ENCODE data around the gene ECPAS. TPM values are rescaled to one million over a fixed set of nuclear protein-coding genes. Genes with fewer than 3 reads are reported as not detected.

Gene ECPAS
- total and polyA plus RNA-seq, 2 donors (not counting 1 experiment from before 2014, with no cell fraction given): 12.9 to 69.5 TPM

- intact Hi-C loops (cut with micrococcal nuclease): no loop called here
- DNase-seq (no peak), ATAC-seq (ENCODE audit: low read depth) (no peak)
- H3K79me2 ChIP-seq (ENCODE audit: control insufficient read depth, insufficient read depth, low read length): no peaks in the 10 kb centered on the region
- POLR2A ChIA-PET: no interaction called here
- H3K9me3 Mint-ChIP-seq (ENCODE audit: insufficient read depth): peaks cover 17% of the 10 kb centered on the region
- H3K27me3 ChIP-seq (replicated peaks in 1 of 4; ENCODE audit: control extremely low read depth in 1 of 4, control insufficient read depth in 3 of 4, insufficient read depth in 4 of 4, low read length in 3 of 4): no peaks in the 10 kb centered on the region
- H3K4me2 ChIP-seq (replicated peaks; ENCODE audit: low read depth, low read length, poor library complexity, severe bottlenecking): no peak overlapping the region
- H3K4me3 Mint-ChIP-seq: no peak overlapping the region
- TF ChIP-seq CTCF (IDR thresholded peaks at IDR 0.05): no peak
- TF ChIP-seq EZH2 (IDR thresholded peaks at IDR 0.05; ENCODE audit: borderline replicate concordance, insufficient read depth, low read depth, low read length, poor library complexity, severe bottlenecking): no peak
- H3K9ac ChIP-seq (ENCODE audit: low read length): no peak overlapping the region
- no peak overlapping the region for H3K27ac Mint-ChIP-seq
- no peaks in the 10 kb centered on the region for H3K4me1 Mint-ChIP-seq
- no peak overlapping the region for H3K27ac ChIP-seq (ENCODE audit: low read length in 2 of 2)
- peaks cover 11 to 25% (median 21%) of the 10 kb centered on the region in 3 donors for H3K9me3 ChIP-seq (ENCODE audit: control extremely low read depth in 1 of 3, control insufficient read depth in 2 of 3, insufficient read depth in 1 of 3, low read length in 2 of 3)
- H2AFZ ChIP-seq (ENCODE audit: insufficient read depth, low read depth, low read length, poor library complexity, severe bottlenecking): no peak overlapping the region
- no peaks in the 10 kb centered on the region for H4K20me1 ChIP-seq (ENCODE audit: control insufficient read depth, insufficient read depth, low read length, poor library complexity, severe bottlenecking)
- H3K27me3 Mint-ChIP-seq: no peaks in the 10 kb centered on the region
- peaks cover 7 to 28% of the 10 kb centered on the region in 2 experiments for H3K36me3 ChIP-seq (replicated peaks in 1 of 2; ENCODE audit: control extremely low read depth in 1 of 2, control insufficient read depth in 1 of 2, extremely low read depth in 1 of 2, insufficient read depth in 2 of 2, low read length in 1 of 2)
- no peaks in the 10 kb centered on the region for H3K4me1 ChIP-seq (ENCODE audit: control insufficient read depth in 2 of 2, insufficient read depth in 2 of 2, low read length in 2 of 2)
- no peak overlapping the region for H3K4me3 ChIP-seq (ENCODE audit: control extremely low read depth in 1 of 5, extremely low read depth in 1 of 5, insufficient read depth in 1 of 5, low read depth in 2 of 5, low read length in 4 of 5)
- CTCF ChIA-PET: interaction anchor here (0.7 kb wide), 1 partner anchor 221 kb away, joined by 3 read pairs; no protein-coding TSS in a partner anchor
These were observed 83.7 kb downstream of the ECPAS start for GRCh38 chr9:111400564-111400898.

- no peak for TF ChIP-seq CTCF (IDR thresholded peaks at IDR 0.05)
- Mint-ChIP-seq H3K27me3 (no peaks in the 10 kb centered on the region), H3K4me1 (no peaks in the 10 kb centered on the region), H3K27ac (no peak overlapping the region), H3K9me3 (ENCODE audit: insufficient read depth) (peaks cover 12% of the 10 kb centered on the region), H3K4me3 (no peak overlapping the region)
- ChIA-PET POLR2A (no interaction called here), CTCF (interaction anchor here (0.7 kb wide), 1 partner anchor 222 kb away, joined by 3 read pairs; no protein-coding TSS in a partner anchor)
- no peak overlapping the region for H3K9ac ChIP-seq (ENCODE audit: low read length)
- H4K20me1 ChIP-seq (ENCODE audit: control insufficient read depth, insufficient read depth, low read length, poor library complexity, severe bottlenecking): no peaks in the 10 kb centered on the region
- peaks cover 7 to 34% of the 10 kb centered on the region in 2 experiments for H3K36me3 ChIP-seq (replicated peaks in 1 of 2; ENCODE audit: control extremely low read depth in 1 of 2, control insufficient read depth in 1 of 2, extremely low read depth in 1 of 2, insufficient read depth in 2 of 2, low read length in 1 of 2)
- intact Hi-C loops (cut with micrococcal nuclease): no loop called here
- no peak overlapping the region for H3K27ac ChIP-seq (ENCODE audit: low read length in 2 of 2)
- no peak overlapping the region for H3K4me2 ChIP-seq (replicated peaks; ENCODE audit: low read depth, low read length, poor library complexity, severe bottlenecking)
- no peaks in the 10 kb centered on the region for H3K4me1 ChIP-seq (ENCODE audit: control insufficient read depth in 2 of 2, insufficient read depth in 2 of 2, low read length in 2 of 2)
- no peak overlapping the region for H2AFZ ChIP-seq (ENCODE audit: insufficient read depth, low read depth, low read length, poor library complexity, severe bottlenecking)
- no peaks in the 10 kb centered on the region for H3K79me2 ChIP-seq (ENCODE audit: control insufficient read depth, insufficient read depth, low read length)
- no peak overlapping the region for H3K4me3 ChIP-seq (ENCODE audit: control extremely low read depth in 1 of 5, extremely low read depth in 1 of 5, insufficient read depth in 1 of 5, low read depth in 2 of 5, low read length in 4 of 5)
- no peaks in the 10 kb centered on the region for H3K27me3 ChIP-seq (replicated peaks in 1 of 4; ENCODE audit: control extremely low read depth in 1 of 4, control insufficient read depth in 3 of 4, insufficient read depth in 4 of 4, low read length in 3 of 4)
- ATAC-seq (ENCODE audit: low read depth) (no peak), DNase-seq (no peak)
- peaks cover 10 to 25% (median 21%) of the 10 kb centered on the region in 3 donors for H3K9me3 ChIP-seq (ENCODE audit: control extremely low read depth in 1 of 3, control insufficient read depth in 2 of 3, insufficient read depth in 1 of 3, low read length in 2 of 3)
- 100% methylated on average over 1 of the region's 4 CpGs for WGBS (ENCODE audit: insufficient coverage)
These were observed 84.2 kb downstream of the ECPAS start for GRCh38 chr9:111399772-111400563.

Data from B cell (primary cell).